Astrocyte (in vitro differentiated cells and primary cell): Measurements from ENCODE around the gene LEMD1. TPM values are rescaled to one million over a fixed set of nuclear protein-coding genes. Genes with fewer than 3 reads are reported as not detected.

Experiments
- DNase-seq: peaks from one replicate; pipeline ENCODE4 v3.0.0-alpha.2; 2010; ENCODE audit warnings: low read depth
- FAIRE-seq: peaks from 2 replicates; lab custom pipeline; 2011; peaks lifted over from hg19 to GRCh38; lab: Jason Lieb, UNC
- H2AFZ ChIP-seq: 2 replicates; pipeline ENCODE4 v1.6.0; 2012; ENCODE audit warnings: low read depth, low read length, inconsistent platforms
- H3K27ac ChIP-seq: 2 replicates; pipeline ENCODE4 v1.5.1; 2011; ENCODE audit warnings: low read depth, low read length, inconsistent platforms
- H3K27me3 ChIP-seq: 2 replicates; pipeline ENCODE4 v1.6.0; 2011; ENCODE audit warnings: low read length, inconsistent platforms; ENCODE audit not compliant: insufficient read depth
- H3K36me3 ChIP-seq: 2 replicates; pipeline ENCODE4 v1.5.1; 2011; ENCODE audit warnings: low read length, inconsistent platforms; ENCODE audit not compliant: insufficient read depth
- H3K4me1 ChIP-seq: 2 replicates; pipeline ENCODE4 v1.5.1; 2011; ENCODE audit warnings: low read length, inconsistent platforms; ENCODE audit not compliant: insufficient read depth
- H3K4me2 ChIP-seq: 2 replicates; pipeline ENCODE4 v1.6.0; 2012; ENCODE audit warnings: low read length, inconsistent platforms
- H3K4me3 ChIP-seq: 2 replicates; pipeline ENCODE4 v1.5.1; 2011; ENCODE audit warnings: low read depth, mild to moderate bottlenecking, low read length, inconsistent platforms; ENCODE audit not compliant: insufficient read depth
- H3K79me2 ChIP-seq: 2 replicates; pipeline ENCODE4 v1.6.0; 2012; ENCODE audit warnings: mild to moderate bottlenecking, low read length, inconsistent platforms; ENCODE audit not compliant: insufficient read depth
- H3K9ac ChIP-seq: 2 replicates; pipeline ENCODE4 v1.6.0; 2012; ENCODE audit warnings: mild to moderate bottlenecking, low read length, inconsistent platforms
- H3K9me3 ChIP-seq: 2 replicates; pipeline ENCODE4 v1.5.1; 2012; ENCODE audit warnings: low read depth, mild to moderate bottlenecking, low read length, inconsistent platforms; ENCODE audit not compliant: insufficient read depth
- H4K20me1 ChIP-seq: 2 replicates; pipeline ENCODE4 v1.6.0; 2012; ENCODE audit warnings: low read length, inconsistent platforms; ENCODE audit not compliant: insufficient read depth
- H3K27ac Mint-ChIP-seq: one replicate; pipeline ENCODE4 v1.8.0; 2021; ENCODE audit warnings: mild to moderate bottlenecking, mixed read lengths; ENCODE audit not compliant: unreplicated experiment
- H3K27me3 Mint-ChIP-seq: one replicate; pipeline ENCODE4 v1.8.0; 2021; ENCODE audit warnings: low read depth, mixed read lengths; ENCODE audit not compliant: unreplicated experiment
- H3K36me3 Mint-ChIP-seq: one replicate; pipeline ENCODE4 v1.8.0; 2021; ENCODE audit warnings: low read depth, mixed read lengths; ENCODE audit not compliant: unreplicated experiment
- H3K4me1 Mint-ChIP-seq: one replicate; pipeline ENCODE4 v1.8.0; 2021; ENCODE audit warnings: low read depth, mixed read lengths; ENCODE audit not compliant: unreplicated experiment
- H3K4me3 Mint-ChIP-seq: one replicate; pipeline ENCODE4 v1.8.0; 2021; ENCODE audit warnings: mild to moderate bottlenecking, moderate library complexity, mixed read lengths; ENCODE audit not compliant: unreplicated experiment
- H3K9me3 Mint-ChIP-seq: one replicate; pipeline ENCODE4 v1.8.0; 2021; ENCODE audit warnings: mild to moderate bottlenecking, mixed read lengths; ENCODE audit not compliant: unreplicated experiment
- CTCF ChIP-seq: IDR thresholded peaks from 2 replicates; pipeline ENCODE4 v1.5.1; 2011; ENCODE audit warnings: low read depth, mild to moderate bottlenecking, inconsistent platforms, low read length, moderate library complexity; ENCODE audit not compliant: insufficient read depth
- EZH2 ChIP-seq: IDR thresholded peaks from 2 replicates; pipeline ENCODE4 v1.6.1; 2012; ENCODE audit warnings: mild to moderate bottlenecking, low read length, inconsistent platforms; ENCODE audit not compliant: insufficient read depth
- total RNA-seq: library from RNA; stranded (reverse); gene quantifications from 2 replicates; pipeline ENCODE4 v1.2.1, GENCODE V29; 2021

Gene LEMD1
- total RNA-seq, 1 donor from 2014 or later = 3.1 TPM

- H3K27me3 ChIP-seq = peaks cover 5% of the 10 kb centered on the region
- no peaks in the 10 kb centered on the region for H3K79me2 ChIP-seq
- FAIRE-seq = no peak
- H3K4me2 ChIP-seq = peak overlapping the region; percentile 4
- no peak overlapping the region for H2AFZ ChIP-seq
- Mint-ChIP-seq H3K27me3 (peaks cover 8% of the 10 kb centered on the region), H3K4me3 (no peak overlapping the region), H3K36me3 (no peaks in the 10 kb centered on the region), H3K9me3 (no peaks in the 10 kb centered on the region), H3K27ac (no peak overlapping the region), H3K4me1 (peaks cover 12% of the 10 kb centered on the region)
- H3K4me1 ChIP-seq = peaks cover 19% of the 10 kb centered on the region
- no peak overlapping the region for H3K4me3 ChIP-seq
- H3K36me3 ChIP-seq = no peaks in the 10 kb centered on the region
- DNase-seq = no peak
- no peak overlapping the region for H3K27ac ChIP-seq
- H3K9ac ChIP-seq = no peak overlapping the region
- H3K9me3 ChIP-seq = no peaks in the 10 kb centered on the region
- no peaks in the 10 kb centered on the region for H4K20me1 ChIP-seq
- no peak for TF ChIP-seq CTCF
- TF ChIP-seq EZH2 = no peak
Observed at GRCh38 chr1:205355075-205355453, 66.8 kb downstream of the LEMD1 start.

- no peak overlapping the region for H2AFZ ChIP-seq
- H3K27me3 ChIP-seq = peaks cover 2% of the 10 kb centered on the region
- no peaks in the 10 kb centered on the region for H3K36me3 ChIP-seq
- peaks cover 16% of the 10 kb centered on the region for H3K4me1 Mint-ChIP-seq
- FAIRE-seq (no peak), DNase-seq (no peak)
- H3K9me3 Mint-ChIP-seq = no peaks in the 10 kb centered on the region
- H3K79me2 ChIP-seq = no peaks in the 10 kb centered on the region
- no peak overlapping the region for H3K4me3 ChIP-seq
- H3K4me3 Mint-ChIP-seq = no peak overlapping the region
- H3K27ac Mint-ChIP-seq = no peak overlapping the region
- H3K4me1 ChIP-seq = peaks cover 19% of the 10 kb centered on the region
- H3K4me2 ChIP-seq = peak overlapping the region; percentile 4
- TF ChIP-seq CTCF (peak; percentile 98), EZH2 (no peak)
- H3K9ac ChIP-seq = no peak overlapping the region
- H3K27me3 Mint-ChIP-seq = peaks cover 5% of the 10 kb centered on the region
- H3K9me3 ChIP-seq = no peaks in the 10 kb centered on the region
- no peaks in the 10 kb centered on the region for H4K20me1 ChIP-seq
- H3K36me3 Mint-ChIP-seq = no peaks in the 10 kb centered on the region
- H3K27ac ChIP-seq = no peak overlapping the region
Observed at GRCh38 chr1:205354259-205355074, 67.4 kb downstream of the LEMD1 start.

- Histone ChIP-seq H3K9ac (no peak overlapping the region), H3K36me3 (no peaks in the 10 kb centered on the region), H3K9me3 (no peaks in the 10 kb centered on the region), H3K4me2 (no peak overlapping the region), H3K79me2 (no peaks in the 10 kb centered on the region), H3K27me3 (peaks cover 2% of the 10 kb centered on the region), H4K20me1 (no peaks in the 10 kb centered on the region), H3K4me3 (no peak overlapping the region), H3K27ac (no peak overlapping the region), H2AFZ (no peak overlapping the region), H3K4me1 (peaks cover 21% of the 10 kb centered on the region)
- Mint-ChIP-seq H3K4me3 (no peak overlapping the region), H3K27ac (peak overlapping the region; percentile 2), H3K4me1 (peaks cover 24% of the 10 kb centered on the region), H3K36me3 (no peaks in the 10 kb centered on the region), H3K9me3 (no peaks in the 10 kb centered on the region), H3K27me3 (peaks cover 3% of the 10 kb centered on the region)
- no peak for DNase-seq
- TF ChIP-seq EZH2 = no peak
- no peak for TF ChIP-seq CTCF
- FAIRE-seq = no peak
Observed at GRCh38 chr1:205353612-205354011, 68.2 kb downstream of the LEMD1 start.
